ENCODE data around the gene MARK3. TPM values are rescaled to one million over a fixed set of nuclear protein-coding genes. Genes with fewer than 3 reads are reported as not detected.

Gene MARK3
- total RNA-seq, 4 donors from 2014 or later: 109 to 143 (median 125) TPM

DNA sequence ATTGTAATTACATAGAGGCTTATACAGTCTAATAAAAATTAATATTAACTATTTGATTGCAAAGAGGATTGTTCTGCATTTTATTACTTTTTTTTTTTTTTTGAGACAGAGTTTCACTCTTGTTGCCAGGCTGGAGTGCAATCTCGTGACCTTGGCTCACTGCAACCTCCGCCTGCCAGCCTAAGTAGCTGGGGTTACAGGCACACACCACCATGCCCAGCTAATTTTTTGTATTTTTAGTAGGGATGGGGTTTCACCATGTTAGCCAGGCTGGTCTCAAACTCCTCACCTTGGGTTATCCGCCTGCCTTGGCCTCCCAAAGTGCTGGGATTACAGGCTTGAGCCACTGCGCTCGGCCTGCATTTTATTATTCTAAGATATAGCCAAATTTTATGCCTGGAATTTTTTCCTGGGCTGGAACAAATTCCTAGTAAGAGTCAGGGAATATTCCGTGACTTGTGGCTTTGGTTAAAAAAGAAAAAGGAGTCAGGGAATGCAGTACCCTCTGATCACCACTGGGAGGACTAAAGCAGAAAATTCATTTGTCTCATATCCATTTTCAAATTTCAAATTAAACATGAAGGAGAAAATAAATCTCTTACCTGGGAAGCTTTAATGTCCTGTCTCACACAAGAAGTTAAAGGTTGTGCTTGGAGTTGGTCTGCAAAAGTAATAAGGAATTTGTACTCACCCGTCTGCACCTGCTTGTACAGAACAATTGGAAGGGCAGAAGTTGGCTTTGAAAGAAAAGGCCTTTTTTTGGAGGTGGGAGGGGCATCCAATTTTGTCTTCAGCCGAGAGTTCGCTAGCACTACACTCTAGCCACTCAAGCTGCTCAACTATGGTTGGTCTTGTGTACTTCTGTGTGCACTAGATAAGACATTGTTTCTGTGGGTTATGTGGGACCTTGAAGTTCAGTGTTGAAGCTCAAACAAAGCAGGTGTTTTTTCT is 8.7 kb downstream of the MARK3 start:
- 31 to 37% methylated on average over 9 of the region's 9 CpGs for WGBS, 2 donors
- Histone ChIP-seq H3K4me3 (no peak overlapping the region), H3K9me3 (no peaks in the 10 kb centered on the region), H3K27me3 (no peaks in the 10 kb centered on the region), H3K4me1 (peaks cover 0 to 87% (median 45%) of the 10 kb centered on the region in 4 donors), H3K27ac (no peak overlapping the region), H3K36me3 (no peaks in the 10 kb centered on the region)
- no peak for DNase-seq (ENCODE audit: low spot score in 2 of 2)
- TF ChIP-seq, protein P1, sequence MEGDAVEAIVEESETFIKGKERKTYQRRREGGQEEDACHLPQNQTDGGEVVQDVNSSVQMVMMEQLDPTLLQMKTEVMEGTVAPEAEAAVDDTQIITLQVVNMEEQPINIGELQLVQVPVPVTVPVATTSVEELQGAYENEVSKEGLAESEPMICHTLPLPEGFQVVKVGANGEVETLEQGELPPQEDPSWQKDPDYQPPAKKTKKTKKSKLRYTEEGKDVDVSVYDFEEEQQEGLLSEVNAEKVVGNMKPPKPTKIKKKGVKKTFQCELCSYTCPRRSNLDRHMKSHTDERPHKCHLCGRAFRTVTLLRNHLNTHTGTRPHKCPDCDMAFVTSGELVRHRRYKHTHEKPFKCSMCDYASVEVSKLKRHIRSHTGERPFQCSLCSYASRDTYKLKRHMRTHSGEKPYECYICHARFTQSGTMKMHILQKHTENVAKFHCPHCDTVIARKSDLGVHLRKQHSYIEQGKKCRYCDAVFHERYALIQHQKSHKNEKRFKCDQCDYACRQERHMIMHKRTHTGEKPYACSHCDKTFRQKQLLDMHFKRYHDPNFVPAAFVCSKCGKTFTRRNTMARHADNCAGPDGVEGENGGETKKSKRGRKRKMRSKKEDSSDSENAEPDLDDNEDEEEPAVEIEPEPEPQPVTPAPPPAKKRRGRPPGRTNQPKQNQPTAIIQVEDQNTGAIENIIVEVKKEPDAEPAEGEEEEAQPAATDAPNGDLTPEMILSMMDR (IDR thresholded peaks at IDR 0.05): peak; percentile 68 to 88 (median 75)
- no peak for TF ChIP-seq POLR2A (IDR thresholded peaks at IDR 0.05)

DNA sequence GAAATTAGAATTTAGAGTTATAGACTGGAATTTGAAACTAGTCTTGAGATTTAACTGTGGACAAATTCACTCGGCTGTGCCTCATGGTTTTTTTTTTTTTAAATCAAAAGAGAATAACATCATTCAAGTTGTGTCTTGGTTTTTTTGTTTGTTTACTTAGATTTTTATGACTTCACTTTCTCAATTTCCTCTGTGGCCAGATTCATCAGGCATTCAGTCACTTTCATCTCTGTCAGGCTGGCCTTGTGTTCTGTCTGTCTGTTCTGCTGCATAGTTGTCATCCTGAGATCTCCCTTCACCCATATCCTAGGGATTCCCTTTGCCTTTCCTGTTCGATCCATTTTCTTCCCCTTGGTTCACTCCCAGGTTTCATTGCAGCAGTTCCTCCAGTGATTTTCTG is 10.0 kb downstream of the MARK3 start:
- no peaks in the 10 kb centered on the region for H3K9me3 ChIP-seq
- peak overlapping the region in 2 of 4 donors; percentile 13 to 67 for H3K27ac ChIP-seq
- H3K27me3 ChIP-seq: no peaks in the 10 kb centered on the region
- WGBS, 2 donors: 28 to 35% methylated on average over 2 of the region's 2 CpGs
- TF ChIP-seq, protein P1 (IDR thresholded peaks at IDR 0.05): no peak
- TF ChIP-seq EP300 (IDR thresholded peaks at IDR 0.05): no peak
- TF ChIP-seq POLR2A (IDR thresholded peaks at IDR 0.05): no peak
- H3K4me1 ChIP-seq: peaks cover 0 to 94% (median 48%) of the 10 kb centered on the region in 4 donors
- no peak for DNase-seq (ENCODE audit: low spot score in 2 of 2)
- H3K4me3 ChIP-seq: no peak overlapping the region
- H3K36me3 ChIP-seq: no peaks in the 10 kb centered on the region

GRCh38 chr14:103396463-103396862 is 11.2 kb downstream of the MARK3 start:
- H3K9me3 ChIP-seq: no peaks in the 10 kb centered on the region
- no peak overlapping the region for H3K4me3 ChIP-seq
- no peak for TF ChIP-seq POLR2A (IDR thresholded peaks at IDR 0.05)
- H3K27me3 ChIP-seq: no peaks in the 10 kb centered on the region
- no peaks in the 10 kb centered on the region for H3K36me3 ChIP-seq
- H3K4me1 ChIP-seq: peaks cover 0 to 93% (median 54%) of the 10 kb centered on the region in 4 donors
- 92 to 97% methylated on average over 2 of the region's 2 CpGs for WGBS, 2 donors
- H3K27ac ChIP-seq: no peak overlapping the region
- DNase-seq (ENCODE audit: low spot score in 2 of 2): no peak

DNA sequence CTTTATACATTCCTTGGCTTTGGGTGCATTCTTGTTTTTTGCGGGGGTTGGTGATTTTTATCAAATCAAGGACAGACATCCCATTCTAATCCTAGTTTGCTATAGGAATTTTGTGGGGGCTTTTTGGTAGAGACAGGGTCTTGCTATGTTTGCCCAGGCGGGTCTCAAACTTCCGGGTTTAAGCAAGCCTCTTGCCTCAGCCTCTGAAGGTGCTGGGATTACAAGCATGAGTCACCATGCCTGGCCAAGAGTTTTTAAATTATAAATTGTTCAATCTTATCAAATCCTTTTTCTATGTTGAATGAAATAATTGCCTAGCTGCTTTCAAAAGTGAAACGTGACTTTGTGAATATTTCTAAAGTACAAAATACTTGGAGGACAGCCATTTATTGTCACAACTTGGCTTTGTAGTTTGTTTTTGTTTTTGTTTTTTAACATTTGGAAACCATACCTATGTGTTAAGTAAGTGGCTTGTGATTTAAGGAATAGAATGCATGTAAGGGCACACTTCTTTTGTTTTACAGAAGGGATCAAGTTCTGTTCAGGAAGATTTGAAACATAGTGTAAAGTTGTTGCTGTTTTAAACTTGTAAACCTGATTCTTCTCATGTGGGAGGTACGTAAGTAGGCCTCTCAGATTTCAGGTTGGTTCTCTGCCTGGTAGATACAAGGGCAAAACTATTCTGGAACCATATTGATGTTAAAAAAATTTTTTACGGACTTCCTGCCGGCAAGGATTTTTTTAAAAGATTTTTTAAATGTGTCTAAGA is 13.4 kb downstream of the MARK3 start:
- DNase-seq (ENCODE audit: low spot score in 2 of 2): no peak
- WGBS, 2 donors: 56 to 63% methylated on average over 7 of the region's 7 CpGs
- no peak overlapping the region for H3K4me3 ChIP-seq
- no peaks in the 10 kb centered on the region for H3K27me3 ChIP-seq
- TF ChIP-seq, protein P1 (IDR thresholded peaks at IDR 0.05): no peak
- no peak for TF ChIP-seq EP300 (IDR thresholded peaks at IDR 0.05)
- no peak for TF ChIP-seq POLR2A (IDR thresholded peaks at IDR 0.05)
- peak overlapping the region in 1 of 4 donors; percentile 47 for H3K27ac ChIP-seq
- no peaks in the 10 kb centered on the region for H3K36me3 ChIP-seq
- peaks cover 0 to 94% (median 55%) of the 10 kb centered on the region in 4 donors for H3K4me1 ChIP-seq
- no peaks in the 10 kb centered on the region for H3K9me3 ChIP-seq

GRCh38 chr14:103400537-103400936 is 15.3 kb downstream of the MARK3 start:
- H3K9me3 ChIP-seq: no peaks in the 10 kb centered on the region
- no peak overlapping the region for H3K27ac ChIP-seq
- no peaks in the 10 kb centered on the region for H3K27me3 ChIP-seq
- peaks cover 0 to 7% (median 5%) of the 10 kb centered on the region in 3 donors for H3K36me3 ChIP-seq
- H3K4me1 ChIP-seq: peaks cover 0 to 91% (median 44%) of the 10 kb centered on the region in 4 donors
- WGBS, 2 donors: 73 to 93% methylated on average over 4 of the region's 4 CpGs
- no peak overlapping the region for H3K4me3 ChIP-seq
- no peak for DNase-seq (ENCODE audit: low spot score in 2 of 2)
- TF ChIP-seq, protein P1 (IDR thresholded peaks at IDR 0.05): no peak
- no peak for TF ChIP-seq EP300 (IDR thresholded peaks at IDR 0.05)
- TF ChIP-seq POLR2A (IDR thresholded peaks at IDR 0.05): no peak
